HG03432 (cell line): Measurements from ENCODE around the gene UGT3A1.
"Not testable (repeated sequence)": the region's sequence is repeated elsewhere in the genome, so short reads cannot be mapped to it uniquely, and the experiment has no call there.

Source experiments
- ATAC-seq: cut with Tn5 transposase; IDR thresholded peaks from one replicate; pipeline ENCODE4 v1.9.1; 2021; ENCODE audit warnings: mild to moderate bottlenecking, moderate library complexity; ENCODE audit not compliant: unreplicated experiment

UGT3A1 gene

GRCh38 chr5:35990941-35991611 is at the start of gene UGT3A1:
TSS of gene UGT3A1 (minus strand) at chr5:35991390. CDS start at chr5:35991240, 150 bp downstream.
- ATAC-seq, result no peak

- no peak for ATAC-seq
Observed at GRCh38 chr5:36035696-36036095, 44.5 kb upstream of the UGT3A1 start.

GRCh38 chr5:36034536-36035134 is 43.4 kb upstream of the UGT3A1 start:
- not testable (repeated sequence) for ATAC-seq

GRCh38 chr5:36033486-36033885 is 42.3 kb upstream of the UGT3A1 start:
- ATAC-seq, result no peak

GRCh38 chr5:36033047-36033446 is 41.9 kb upstream of the UGT3A1 start:
- ATAC-seq, result no peak

- ATAC-seq, result no peak
Observed at GRCh38 chr5:36031223-36031622, 40.0 kb upstream of the UGT3A1 start.

- ATAC-seq, result no peak
Observed at GRCh38 chr5:36029914-36030313, 38.7 kb upstream of the UGT3A1 start.

- ATAC-seq, result no peak
Observed at GRCh38 chr5:36028816-36029465, 37.8 kb upstream of the UGT3A1 start.

GRCh38 chr5:36027711-36028110 is 36.5 kb upstream of the UGT3A1 start:
- ATAC-seq, result no peak

- ATAC-seq, result no peak
Observed at GRCh38 chr5:36026706-36027465, 35.7 kb upstream of the UGT3A1 start.

GRCh38 chr5:36022246-36022645 is 31.1 kb upstream of the UGT3A1 start:
- not testable (repeated sequence) for ATAC-seq

- ATAC-seq, result not testable (repeated sequence)
Observed at GRCh38 chr5:36019584-36019983, 28.4 kb upstream of the UGT3A1 start.

GRCh38 chr5:36017622-36018021 is 26.4 kb upstream of the UGT3A1 start:
- no peak for ATAC-seq

GRCh38 chr5:36017004-36017403 is 25.8 kb upstream of the UGT3A1 start:
- ATAC-seq, result no peak

GRCh38 chr5:36013182-36013581 is 22.0 kb upstream of the UGT3A1 start:
- ATAC-seq, result no peak

- ATAC-seq, result no peak
Observed at GRCh38 chr5:36009698-36010097, 18.5 kb upstream of the UGT3A1 start.

- ATAC-seq, result no peak
Observed at GRCh38 chr5:36007366-36007765, 16.2 kb upstream of the UGT3A1 start.

- ATAC-seq, result no peak
Observed at GRCh38 chr5:36006163-36006562, 15.0 kb upstream of the UGT3A1 start.

GRCh38 chr5:36001032-36001431 is 9.8 kb upstream of the UGT3A1 start:
- ATAC-seq, result no peak

- ATAC-seq, result no peak
Observed at GRCh38 chr5:35999547-35999946, 8.4 kb upstream of the UGT3A1 start.

GRCh38 chr5:35996076-35996475 is 4.9 kb upstream of the UGT3A1 start:
- no peak for ATAC-seq
